Common myeloid progenitor, CD34-positive (primary cell): ENCODE measurements around the gene BARHL1.

Experiments
- CTCF ChIA-PET: fragments of 350-600 bp; sonication (Branson Sonifier 250); formaldehyde crosslinking; loops from one replicate; lab custom pipeline; 2021; ENCODE audit warnings: antibody characterized with exemption; lab: Charles Lee
- POLR2A ChIA-PET: fragments of 350-600 bp; sonication (Branson Sonifier 250); formaldehyde crosslinking; loops from one replicate; lab custom pipeline; 2021; ENCODE audit warnings: antibody characterized with exemption; lab: Charles Lee
- DNase-seq, 3 donors: peaks; one replicate each; pipeline versions ENCODE4 v3.0.0 to v3.0.0-alpha.2; 2013
- H3K27ac ChIP-seq, 2 experiments: 1 replicate in 1 of 2; 2 replicates in 1 of 2; pipeline ENCODE4 v1.7.0; 2013; ENCODE audit warnings: inconsistent platforms in 2 of 2, low read length in 2 of 2, mild to moderate bottlenecking in 2 of 2, low read depth in 1 of 2, moderate library complexity in 1 of 2; ENCODE audit not compliant: severe bottlenecking in 2 of 2, insufficient read depth in 1 of 2, poor library complexity in 1 of 2
- H3K27me3 ChIP-seq, 5 experiments: replicated peaks in 2 of 5; 1 replicate in 3 of 5; 2 replicates in 2 of 5; pipeline versions ENCODE4 v1.6.1 to v1.7.0; 2013; ENCODE audit warnings: low read length in 4 of 5, mild to moderate bottlenecking in 2 of 5, moderate library complexity in 2 of 5, inconsistent platforms in 1 of 5; ENCODE audit not compliant: insufficient read depth in 5 of 5, control insufficient read depth in 4 of 5
- H3K36me3 ChIP-seq, 4 experiments: 1 replicate in 2 of 4; 2 replicates in 2 of 4; pipeline versions ENCODE4 v1.6.1 to v1.7.0; 2013; ENCODE audit warnings: low read length in 3 of 4, control low read depth in 1 of 4, mild to moderate bottlenecking in 1 of 4; ENCODE audit not compliant: control insufficient read depth in 4 of 4, insufficient read depth in 4 of 4
- H3K4me1 ChIP-seq, 4 experiments: 1 replicate in 3 of 4; 2 replicates in 1 of 4; pipeline versions ENCODE4 v1.6.1 to v1.7.1; 2013; ENCODE audit warnings: low read length in 3 of 4, mild to moderate bottlenecking in 3 of 4, control low read depth in 1 of 4, inconsistent platforms in 1 of 4, moderate library complexity in 1 of 4; ENCODE audit not compliant: control insufficient read depth in 4 of 4, insufficient read depth in 4 of 4; ENCODE audit errors: control extremely low read depth in 1 of 4
- H3K4me3 ChIP-seq, 7 experiments: 1 replicate in 4 of 7; 2 replicates in 3 of 7; pipeline versions ENCODE4 v1.5.1 to v1.7.0; 2013; ENCODE audit warnings: mild to moderate bottlenecking in 7 of 7, low read length in 6 of 7, moderate library complexity in 6 of 7, inconsistent platforms in 2 of 7, low read depth in 2 of 7, control low read depth in 1 of 7; ENCODE audit not compliant: insufficient read depth in 4 of 7, control insufficient read depth in 1 of 7; ENCODE audit errors: extremely low read depth in 1 of 7
- H3K9me3 ChIP-seq, 5 experiments: 1 replicate in 4 of 5; 2 replicates in 1 of 5; pipeline versions ENCODE4 v1.6.1 to v1.7.1; 2013; ENCODE audit warnings: low read length in 4 of 5, mild to moderate bottlenecking in 2 of 5, inconsistent platforms in 1 of 5, low read depth in 1 of 5, moderate library complexity in 1 of 5; ENCODE audit not compliant: control insufficient read depth in 4 of 5, insufficient read depth in 2 of 5; ENCODE audit errors: control extremely low read depth in 1 of 5
- WGBS: methylation state at CpG from one replicate; pipeline ENCODE4 v1.1.5; 2013; ENCODE audit not compliant: insufficient coverage; 5-methylcytosine and 5-hydroxymethylcytosine counted together

Gene BARHL1

GRCh38 chr9:132595319-132595718 is 12.9 kb downstream of the BARHL1 start:
- no peak for DNase-seq
- peaks cover 0 to 16% (median 7%) of the 10 kb centered on the region in 4 experiments for H3K4me1 ChIP-seq
- H3K27me3 ChIP-seq: peaks cover 0 to 32% (median 15%) of the 10 kb centered on the region in 5 experiments
- H3K27ac ChIP-seq: no peak overlapping the region
- ChIA-PET POLR2A (no interaction called here), CTCF (no interaction called here)
- H3K36me3 ChIP-seq: peaks cover 8 to 39% (median 24%) of the 10 kb centered on the region in 4 experiments
- WGBS: 95% methylated on average over 3 of the region's 6 CpGs
- H3K4me3 ChIP-seq: no peak overlapping the region
- no peaks in the 10 kb centered on the region for H3K9me3 ChIP-seq

GRCh38 chr9:132596200-132596599 is 13.8 kb downstream of the BARHL1 start:
- CTCF ChIA-PET: no interaction called here
- Histone ChIP-seq H3K4me3 (no peak overlapping the region), H3K36me3 (peaks cover 8 to 48% (median 28%) of the 10 kb centered on the region in 4 experiments), H3K27ac (no peak overlapping the region), H3K9me3 (no peaks in the 10 kb centered on the region), H3K27me3 (peaks cover 0 to 24% (median 15%) of the 10 kb centered on the region in 5 experiments), H3K4me1 (peaks cover 0 to 12% (median 4%) of the 10 kb centered on the region in 4 experiments)
- POLR2A ChIA-PET: no interaction called here
- no peak for DNase-seq
- WGBS: 100% methylated on average over 1 of the region's 3 CpGs

- Histone ChIP-seq H3K4me1 (peaks cover 0 to 12% (median 4%) of the 10 kb centered on the region in 4 experiments), H3K9me3 (no peaks in the 10 kb centered on the region), H3K4me3 (no peak overlapping the region), H3K36me3 (peaks cover 8 to 54% (median 33%) of the 10 kb centered on the region in 4 experiments), H3K27ac (no peak overlapping the region), H3K27me3 (peaks cover 0 to 13% (median 5%) of the 10 kb centered on the region in 5 experiments)
- CTCF ChIA-PET: no interaction called here
- POLR2A ChIA-PET: no interaction called here
- no peak for DNase-seq
- 71% methylated on average over 13 of the region's 16 CpGs for WGBS
Measured at GRCh38 chr9:132597073-132597775, 14.8 kb downstream of the BARHL1 start.

GRCh38 chr9:132600326-132600984 is 18.0 kb downstream of the BARHL1 start:
- H3K9me3 ChIP-seq: no peaks in the 10 kb centered on the region
- H3K4me3 ChIP-seq: no peak overlapping the region
- CTCF ChIA-PET: interaction anchor here (1.3 kb wide), 1 partner anchor 8 kb away, joined by 3 read pairs; no protein-coding TSS in a partner anchor
- H3K27ac ChIP-seq: no peak overlapping the region
- no peak for DNase-seq
- 99% methylated on average over 12 of the region's 12 CpGs for WGBS
- peaks cover 0 to 1% (median 0%) of the 10 kb centered on the region in 5 experiments for H3K27me3 ChIP-seq
- peaks cover 9 to 59% (median 38%) of the 10 kb centered on the region in 4 experiments for H3K36me3 ChIP-seq
- POLR2A ChIA-PET: no interaction called here
- H3K4me1 ChIP-seq: peaks cover 0 to 12% (median 4%) of the 10 kb centered on the region in 4 experiments

GRCh38 chr9:132602207-132602606 is 19.8 kb downstream of the BARHL1 start:
- POLR2A ChIA-PET: no interaction called here
- Histone ChIP-seq H3K4me1 (peaks cover 0 to 8% (median 4%) of the 10 kb centered on the region in 4 experiments), H3K27me3 (peaks cover 0 to 1% (median 0%) of the 10 kb centered on the region in 5 experiments), H3K4me3 (no peak overlapping the region), H3K9me3 (no peaks in the 10 kb centered on the region), H3K27ac (no peak overlapping the region), H3K36me3 (peaks cover 4 to 68% (median 41%) of the 10 kb centered on the region in 4 experiments)
- DNase-seq: no peak
- WGBS: 97% methylated on average over 2 of the region's 3 CpGs
- CTCF ChIA-PET: no interaction called here

GRCh38 chr9:132605387-132605786 is 23.0 kb downstream of the BARHL1 start:
- POLR2A ChIA-PET: no interaction called here
- Histone ChIP-seq H3K36me3 (peaks cover 6 to 81% (median 42%) of the 10 kb centered on the region in 4 experiments), H3K4me1 (no peaks in the 10 kb centered on the region), H3K9me3 (no peaks in the 10 kb centered on the region), H3K27me3 (no peaks in the 10 kb centered on the region), H3K4me3 (no peak overlapping the region), H3K27ac (no peak overlapping the region)
- CTCF ChIA-PET: interaction anchor here (0.6 kb wide), 1 partner anchor 201 kb away, joined by 3 read pairs; no protein-coding TSS in a partner anchor
- WGBS: 100% methylated on average over 2 of the region's 6 CpGs
- DNase-seq: no peak

- DNase-seq: no peak
- Histone ChIP-seq H3K4me3 (no peak overlapping the region), H3K9me3 (no peaks in the 10 kb centered on the region), H3K27ac (no peak overlapping the region), H3K27me3 (no peaks in the 10 kb centered on the region), H3K36me3 (peaks cover 6 to 81% (median 43%) of the 10 kb centered on the region in 4 experiments), H3K4me1 (no peaks in the 10 kb centered on the region)
- POLR2A ChIA-PET: no interaction called here
- CTCF ChIA-PET: no interaction called here
- WGBS: 94% methylated on average over 6 of the region's 6 CpGs
Measured at GRCh38 chr9:132606066-132606465, 23.7 kb downstream of the BARHL1 start.
